Mammary epithelial cell (primary cell): ENCODE data around the gene PELO.

Source experiments
- EZH2 ChIP-seq: IDR thresholded peaks from 2 replicates; pipeline ENCODE4 v1.6.1; 2012; ENCODE audit warnings: low read length, inconsistent platforms, borderline replicate concordance
- TF ChIP-seq, protein P1 (sequence below), 2 donors: IDR thresholded peaks in 1 of 2; conservative IDR thresholded peaks in 1 of 2; 2 replicates each; pipeline ENCODE4 v1.5.1; 2011 to 2012; ENCODE audit warnings: inconsistent platforms in 2 of 2, low read length in 2 of 2, mild to moderate bottlenecking in 2 of 2, control low read depth in 1 of 2, low read depth in 1 of 2; ENCODE audit not compliant: insufficient read depth in 1 of 2; ENCODE audit errors: extremely low read depth in 1 of 2

DNA sequence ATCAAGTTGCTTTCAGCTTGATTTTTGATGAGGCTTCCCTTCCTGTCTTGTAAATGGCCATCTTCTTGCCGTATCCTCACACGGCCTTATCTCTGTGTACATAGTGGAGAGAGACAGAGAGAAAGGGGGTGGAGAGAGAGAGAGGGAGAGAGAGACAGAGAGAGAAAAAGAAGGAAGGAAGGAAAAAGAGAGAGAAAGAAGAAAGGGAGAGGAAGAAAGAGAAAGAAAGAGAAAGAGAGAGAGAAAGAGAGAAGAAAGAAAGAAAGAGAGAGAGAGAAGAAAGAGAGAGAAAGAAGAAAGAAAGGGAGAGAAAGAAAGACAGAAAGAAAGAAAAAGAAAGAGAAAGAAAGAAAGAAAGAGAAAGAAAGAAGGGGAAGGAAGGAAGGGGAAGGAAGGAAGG lies 46.6 kb downstream of the PELO start:
- TF ChIP-seq, protein P1, sequence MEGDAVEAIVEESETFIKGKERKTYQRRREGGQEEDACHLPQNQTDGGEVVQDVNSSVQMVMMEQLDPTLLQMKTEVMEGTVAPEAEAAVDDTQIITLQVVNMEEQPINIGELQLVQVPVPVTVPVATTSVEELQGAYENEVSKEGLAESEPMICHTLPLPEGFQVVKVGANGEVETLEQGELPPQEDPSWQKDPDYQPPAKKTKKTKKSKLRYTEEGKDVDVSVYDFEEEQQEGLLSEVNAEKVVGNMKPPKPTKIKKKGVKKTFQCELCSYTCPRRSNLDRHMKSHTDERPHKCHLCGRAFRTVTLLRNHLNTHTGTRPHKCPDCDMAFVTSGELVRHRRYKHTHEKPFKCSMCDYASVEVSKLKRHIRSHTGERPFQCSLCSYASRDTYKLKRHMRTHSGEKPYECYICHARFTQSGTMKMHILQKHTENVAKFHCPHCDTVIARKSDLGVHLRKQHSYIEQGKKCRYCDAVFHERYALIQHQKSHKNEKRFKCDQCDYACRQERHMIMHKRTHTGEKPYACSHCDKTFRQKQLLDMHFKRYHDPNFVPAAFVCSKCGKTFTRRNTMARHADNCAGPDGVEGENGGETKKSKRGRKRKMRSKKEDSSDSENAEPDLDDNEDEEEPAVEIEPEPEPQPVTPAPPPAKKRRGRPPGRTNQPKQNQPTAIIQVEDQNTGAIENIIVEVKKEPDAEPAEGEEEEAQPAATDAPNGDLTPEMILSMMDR (conservative IDR thresholded peaks at IDR 0.05 in 1 of 2, IDR thresholded peaks at IDR 0.05 in 1 of 2; ENCODE audit: extremely low read depth in 1 of 2, insufficient read depth in 1 of 2, low read depth in 1 of 2, low read length in 2 of 2): no peak
- TF ChIP-seq EZH2: no peak
